Tibial artery (tissue), 4 donors: Measurements from ENCODE around the gene C1QTNF1.

Source experiments
- DNase-seq, 2 donors: peaks; one replicate each; pipeline ENCODE4 v3.0.0-alpha.2; 2019
- H3K27ac ChIP-seq, 2 donors: fragments of 200-600 bp; sonication (generic) in 1 of 2; 1 replicate in 1 of 2; 2 replicates in 1 of 2; pipeline ENCODE4 v1.5.1; 2018 to 2019; ENCODE audit warnings: mild to moderate bottlenecking in 1 of 2
- H3K27me3 ChIP-seq, 2 donors: fragments of 200-600 bp; sonication (generic) in 1 of 2; one replicate each; pipeline versions ENCODE4 v1.5.1 to v1.6.0; 2016 to 2019
- H3K36me3 ChIP-seq, 3 donors: fragments of 200-600 bp; sonication (generic) in 2 of 3; one replicate each; pipeline ENCODE4 v1.5.1; 2016 to 2019; ENCODE audit warnings: mild to moderate bottlenecking in 2 of 3
- H3K4me1 ChIP-seq, 4 donors: fragments of 200-600 bp; sonication (generic) in 2 of 4; 1 replicate in 3 of 4; 2 replicates in 1 of 4; pipeline ENCODE4 v1.5.1; 2016 to 2019
- H3K4me3 ChIP-seq, 2 donors: fragments of 200-600 bp; sonication (generic) in 1 of 2; 1 replicate in 1 of 2; 2 replicates in 1 of 2; pipeline ENCODE4 v1.5.1; 2018 to 2019; ENCODE audit warnings: mild to moderate bottlenecking in 2 of 2
- H3K9me3 ChIP-seq, 3 donors: fragments of 200-600 bp; sonication (generic) in 1 of 3; one replicate each; pipeline ENCODE4 v1.5.1; 2016 to 2019
- CTCF ChIP-seq, 2 experiments: fragments of 200-600 bp in 1 of 2; fragments of 450-650 bp in 1 of 2; IDR thresholded peaks; one replicate each; pipeline ENCODE4 v1.5.1; 2017 to 2019; ENCODE audit warnings: antibody characterized with exemption in 2 of 2, mild to moderate bottlenecking in 1 of 2, moderate library complexity in 1 of 2
- intact Hi-C: fragments of 100-400 bp; cut with DNase I; formaldehyde crosslinking; loops from one replicate; pipeline ENCODE4 v1.15.0; 2023; ENCODE audit warnings: low total_unique reads

C1QTNF1 gene

DNA sequence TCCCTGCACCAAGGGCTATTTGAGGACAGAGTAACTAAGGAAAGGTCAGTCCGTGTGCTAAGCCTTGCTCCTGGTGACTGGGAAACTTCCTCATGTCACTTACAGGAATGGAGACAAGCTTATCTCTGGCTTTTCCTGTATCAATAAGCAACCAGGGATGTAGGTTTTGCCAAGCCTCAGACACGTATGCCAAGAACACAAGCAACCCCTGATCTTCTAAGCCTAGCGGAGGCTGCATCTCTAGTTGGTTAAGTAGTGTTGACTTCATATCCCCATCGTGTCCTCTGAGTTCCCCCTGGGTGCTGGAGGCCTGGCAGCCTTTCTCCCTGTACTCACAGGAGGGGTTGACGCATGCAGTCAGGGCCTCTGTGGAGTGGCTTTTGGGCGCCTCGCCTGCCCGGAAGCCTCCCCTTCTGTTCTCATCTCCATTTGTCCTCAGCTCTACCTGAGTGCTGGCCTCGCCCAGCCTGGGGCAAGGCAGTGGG lies 1.4 kb upstream of the C1QTNF1 start:
- peak; percentile 84 to 96 for DNase-seq
- H3K4me3 ChIP-seq = peak overlapping the region; percentile 85 to 91
- no peaks in the 10 kb centered on the region for H3K9me3 ChIP-seq
- H3K36me3 ChIP-seq = no peaks in the 10 kb centered on the region
- TF ChIP-seq CTCF (IDR thresholded peaks at IDR 0.05) = no peak
- intact Hi-C loops = no loop called here
- no peaks in the 10 kb centered on the region for H3K27me3 ChIP-seq
- peaks cover 7 to 69% (median 62%) of the 10 kb centered on the region in 4 donors for H3K4me1 ChIP-seq
- H3K27ac ChIP-seq = peak overlapping the region; percentile 96

DNA sequence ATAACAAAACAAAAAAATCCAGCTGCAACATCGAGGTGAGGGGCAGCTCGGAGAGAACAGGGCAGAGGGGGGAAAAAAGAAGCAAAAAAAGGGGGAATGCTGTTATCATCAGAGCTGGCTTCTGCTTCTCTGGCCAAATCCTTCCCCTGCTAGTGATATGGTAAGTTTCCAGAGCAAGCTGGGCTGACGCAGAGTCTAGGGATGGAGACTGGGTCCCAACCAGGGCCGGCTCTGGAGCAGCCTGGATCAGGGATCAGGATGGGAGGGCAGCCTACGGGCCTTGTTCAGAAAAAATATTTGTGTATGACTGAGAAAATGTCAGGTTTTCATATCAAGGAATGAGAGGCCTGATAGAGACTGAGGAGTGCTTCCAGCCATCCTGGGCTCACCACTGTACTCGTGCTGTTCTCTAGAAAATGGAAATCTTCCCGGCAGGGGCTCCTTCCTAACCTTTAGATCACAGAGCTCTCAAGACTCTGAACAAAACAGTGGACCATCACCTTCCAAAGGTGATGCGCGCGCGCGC lies 726 bp upstream of the C1QTNF1 start:
- no peaks in the 10 kb centered on the region for H3K27me3 ChIP-seq
- H3K36me3 ChIP-seq = no peaks in the 10 kb centered on the region
- H3K4me1 ChIP-seq = peaks cover 7 to 76% (median 69%) of the 10 kb centered on the region in 4 donors
- DNase-seq = peak in 1 of 2 donors; percentile 76
- TF ChIP-seq CTCF (IDR thresholded peaks at IDR 0.05) = no peak
- peak overlapping the region; percentile 96 for H3K27ac ChIP-seq
- peak overlapping the region; percentile 85 to 91 for H3K4me3 ChIP-seq
- intact Hi-C loops = no loop called here
- no peaks in the 10 kb centered on the region for H3K9me3 ChIP-seq

DNA sequence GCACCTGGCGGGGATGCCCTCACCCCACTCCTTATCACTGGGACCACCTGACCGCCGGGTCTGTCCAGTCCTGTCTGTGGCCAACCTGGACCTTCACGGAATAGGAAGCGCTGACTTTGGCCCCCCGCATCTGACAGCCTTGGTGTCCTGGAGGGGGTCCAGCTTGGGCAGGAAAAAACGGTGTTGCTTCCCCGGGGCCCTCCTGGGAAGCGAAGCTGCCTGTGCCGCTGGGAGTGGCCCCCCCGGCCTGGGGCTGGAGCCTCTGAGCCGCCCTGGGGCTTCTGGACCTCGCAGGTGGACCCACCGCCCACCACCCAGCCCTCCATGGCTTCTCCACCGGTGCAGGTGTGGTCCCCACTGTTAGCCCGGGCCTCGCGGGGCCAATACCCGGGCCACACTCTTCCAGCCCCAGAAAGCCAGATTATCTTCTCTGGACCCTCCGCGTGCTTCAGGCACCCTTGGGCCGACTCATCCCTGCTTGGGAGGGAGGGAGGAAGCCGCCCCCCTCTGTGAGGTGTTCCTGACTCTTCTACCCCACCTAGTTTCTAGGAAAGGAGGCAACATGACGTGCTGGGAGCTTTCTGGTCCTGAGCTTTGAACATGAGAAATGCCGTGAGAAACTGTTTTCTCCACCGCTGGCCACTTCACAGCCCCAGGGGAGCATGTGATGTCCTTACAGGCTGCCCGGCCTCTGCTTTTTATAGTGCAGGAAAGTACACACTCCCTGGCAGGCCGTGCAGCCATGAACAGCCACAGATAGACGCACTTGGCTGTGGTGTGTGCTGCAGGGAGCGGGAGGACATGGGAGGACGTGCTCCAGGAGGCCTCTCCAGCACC lies 1.1 kb downstream of the C1QTNF1 start:
- H3K4me1 ChIP-seq = peaks cover under 1 to 83% (median 78%) of the 10 kb centered on the region in 4 donors
- no peaks in the 10 kb centered on the region for H3K27me3 ChIP-seq
- TF ChIP-seq CTCF (IDR thresholded peaks at IDR 0.05) = no peak
- intact Hi-C loops = no loop called here
- no peaks in the 10 kb centered on the region for H3K9me3 ChIP-seq
- peak; percentile 82 to 95 for DNase-seq
- peak overlapping the region; percentile 96 for H3K27ac ChIP-seq
- H3K36me3 ChIP-seq = no peaks in the 10 kb centered on the region
- H3K4me3 ChIP-seq = peak overlapping the region; percentile 85 to 91

DNA sequence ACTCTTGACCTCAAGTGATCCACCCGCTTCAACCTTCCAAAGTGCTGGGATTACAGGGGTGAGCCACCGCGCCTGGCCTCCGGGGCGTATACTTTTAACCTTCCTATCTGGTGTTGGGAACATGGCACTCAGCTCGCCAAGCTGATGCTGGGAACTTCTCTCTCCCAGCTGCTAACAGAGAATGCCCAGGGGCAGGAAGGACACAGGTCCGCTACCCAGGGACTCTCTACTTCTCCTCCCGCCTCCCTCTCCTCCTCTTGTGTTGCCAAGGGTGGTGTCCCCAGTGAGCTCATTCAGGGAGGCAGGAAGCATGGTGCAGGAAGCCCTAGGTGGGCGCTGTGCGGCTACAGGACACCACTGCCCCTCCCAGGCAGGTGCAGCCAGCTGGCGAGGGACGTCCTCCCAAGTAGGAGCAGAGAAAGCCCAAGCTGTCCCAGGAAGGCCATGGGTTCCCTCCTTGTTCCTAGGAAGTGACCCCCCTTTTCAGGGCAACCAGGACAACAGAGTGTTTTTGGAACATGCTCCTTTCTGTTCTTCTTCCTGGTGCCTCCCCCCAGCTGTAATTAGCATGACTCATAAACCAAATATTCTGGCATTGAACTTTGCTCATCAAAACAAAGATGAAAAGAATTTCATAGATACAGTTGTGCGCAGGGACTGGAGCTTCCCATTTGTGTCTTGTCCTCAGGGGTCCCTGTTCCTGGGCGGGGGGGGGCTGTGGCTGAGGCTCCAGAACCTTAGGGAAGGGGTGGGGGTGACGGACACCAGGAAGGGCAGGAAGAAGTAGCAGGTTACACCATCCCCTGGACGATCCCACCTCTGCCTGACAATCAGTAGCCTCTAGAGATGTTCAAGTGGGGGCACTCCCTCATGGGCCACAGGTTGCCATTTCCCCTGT lies 2.7 kb downstream of the C1QTNF1 start:
- no peaks in the 10 kb centered on the region for H3K27me3 ChIP-seq
- DNase-seq = peak; percentile 36 to 74
- H3K4me1 ChIP-seq = peaks cover 0 to 80% (median 66%) of the 10 kb centered on the region in 4 donors
- peak overlapping the region; percentile 85 to 91 for H3K4me3 ChIP-seq
- intact Hi-C loops = no loop called here
- H3K9me3 ChIP-seq = no peaks in the 10 kb centered on the region
- no peak for TF ChIP-seq CTCF (IDR thresholded peaks at IDR 0.05)
- H3K27ac ChIP-seq = peak overlapping the region; percentile 96
- no peaks in the 10 kb centered on the region for H3K36me3 ChIP-seq

GRCh38 chr17:79027274-79027924 lies 3.4 kb downstream of the C1QTNF1 start:
- DNase-seq = peak; percentile 21 to 67
- no peaks in the 10 kb centered on the region for H3K9me3 ChIP-seq
- intact Hi-C loops = no loop called here
- peak overlapping the region; percentile 96 for H3K27ac ChIP-seq
- H3K27me3 ChIP-seq = no peaks in the 10 kb centered on the region
- peaks cover 0 to 80% (median 58%) of the 10 kb centered on the region in 4 donors for H3K4me1 ChIP-seq
- no peak for TF ChIP-seq CTCF (IDR thresholded peaks at IDR 0.05)
- H3K4me3 ChIP-seq = peak overlapping the region; percentile 85 to 91
- H3K36me3 ChIP-seq = peaks cover 0 to 4% (median 0%) of the 10 kb centered on the region in 3 donors
